ENCODE measurements around the gene CAMK1D.

CAMK1D gene

GRCh38 chr10:12419262-12419847, 70.0 kb downstream of the CAMK1D start:
- H3K4me3 ChIP-seq (ENCODE audit: low read depth, low read length): no peak overlapping the region
- DNase-seq (ENCODE audit: low read depth): peak; percentile 38
- TF ChIP-seq CTCF (IDR thresholded peaks at IDR 0.05; ENCODE audit: low read depth, low read length): no peak
- TF ChIP-seq MYC (IDR thresholded peaks at IDR 0.05; ENCODE audit: low read depth, low read length): no peak
- TF ChIP-seq MAX (IDR thresholded peaks at IDR 0.05; ENCODE audit: low read depth, low read length): no peak
- TF ChIP-seq POLR2A (IDR thresholded peaks at IDR 0.05; ENCODE audit: extremely low read depth, insufficient read length): no peak

- TF ChIP-seq MAX (IDR thresholded peaks at IDR 0.05; ENCODE audit: low read depth, low read length) (no peak), POLR2A (IDR thresholded peaks at IDR 0.05; ENCODE audit: extremely low read depth, insufficient read length) (no peak), CTCF (IDR thresholded peaks at IDR 0.05; ENCODE audit: low read depth, low read length) (no peak), MYC (IDR thresholded peaks at IDR 0.05; ENCODE audit: low read depth, low read length) (no peak)
- DNase-seq (ENCODE audit: low read depth): no peak
- H3K4me3 ChIP-seq (ENCODE audit: low read depth, low read length): no peak overlapping the region
Observed at GRCh38 chr10:12420530-12421120, 71.3 kb downstream of the CAMK1D start.

- no peak for DNase-seq (ENCODE audit: low read depth)
- no peak overlapping the region for H3K4me3 ChIP-seq (ENCODE audit: low read depth, low read length)
- TF ChIP-seq MAX (IDR thresholded peaks at IDR 0.05; ENCODE audit: low read depth, low read length) (no peak), POLR2A (IDR thresholded peaks at IDR 0.05; ENCODE audit: extremely low read depth, insufficient read length) (no peak), MYC (IDR thresholded peaks at IDR 0.05; ENCODE audit: low read depth, low read length) (no peak), CTCF (IDR thresholded peaks at IDR 0.05; ENCODE audit: low read depth, low read length) (no peak)
Observed at GRCh38 chr10:12422189-12422588, 72.8 kb downstream of the CAMK1D start.

GRCh38 chr10:12423896-12424295, 74.5 kb downstream of the CAMK1D start:
- no peak for TF ChIP-seq MYC (IDR thresholded peaks at IDR 0.05; ENCODE audit: low read depth, low read length)
- no peak for TF ChIP-seq CTCF (IDR thresholded peaks at IDR 0.05; ENCODE audit: low read depth, low read length)
- TF ChIP-seq POLR2A (IDR thresholded peaks at IDR 0.05; ENCODE audit: extremely low read depth, insufficient read length): no peak
- TF ChIP-seq MAX (IDR thresholded peaks at IDR 0.05; ENCODE audit: low read depth, low read length): no peak
- no peak for DNase-seq (ENCODE audit: low read depth)
- no peak overlapping the region for H3K4me3 ChIP-seq (ENCODE audit: low read depth, low read length)

- TF ChIP-seq MYC (IDR thresholded peaks at IDR 0.05; ENCODE audit: low read depth, low read length) (no peak), MAX (IDR thresholded peaks at IDR 0.05; ENCODE audit: low read depth, low read length) (no peak), CTCF (IDR thresholded peaks at IDR 0.05; ENCODE audit: low read depth, low read length) (no peak), POLR2A (IDR thresholded peaks at IDR 0.05; ENCODE audit: extremely low read depth, insufficient read length) (no peak)
- H3K4me3 ChIP-seq (ENCODE audit: low read depth, low read length): no peak overlapping the region
- no peak for DNase-seq (ENCODE audit: low read depth)
Observed at GRCh38 chr10:12427276-12427675, 77.9 kb downstream of the CAMK1D start.

All from NB4 (cell line).